SU-DHL-6 (cell line): Measurements from ENCODE around the gene NIPSNAP2.

Source experiments
- H2AFZ ChIP-seq: fragments of 200-600 bp; sonication (generic); 2 replicates; pipeline ENCODE4 v1.6.1; 2014; ENCODE audit warnings: low read depth, mild to moderate bottlenecking, moderate library complexity, mixed read lengths, antibody characterized with exemption, low read length; ENCODE audit not compliant: severe bottlenecking
- H3F3A ChIP-seq: fragments of 200-600 bp; shearing (Covaris generic); 2 replicates; pipeline ENCODE4 v1.6.0; 2016; ENCODE audit warnings: antibody characterized with exemption, mild to moderate bottlenecking; ENCODE audit not compliant: insufficient read depth
- H3K27ac ChIP-seq: fragments of 200-600 bp; sonication (generic); 2 replicates; pipeline ENCODE4 v1.5.1; 2016; ENCODE audit warnings: low read depth, mild to moderate bottlenecking, low read length, moderate library complexity, mixed read lengths
- H3K27me3 ChIP-seq: fragments of 200-600 bp; sonication (generic), shearing (Covaris generic); 2 replicates; pipeline ENCODE4 v1.6.0; 2014; ENCODE audit warnings: mild to moderate bottlenecking, low read length
- H3K36me3 ChIP-seq: fragments of 200-600 bp; sonication (generic); 2 replicates; pipeline ENCODE4 v1.6.1; 2014; ENCODE audit warnings: mild to moderate bottlenecking, low read length, mixed read lengths
- H3K4me2 ChIP-seq: fragments of 300-600, 200-600 bp; shearing (Covaris generic), sonication (generic); 2 replicates; pipeline ENCODE4 v1.6.0; 2014; ENCODE audit warnings: low read length, low read depth, mild to moderate bottlenecking; ENCODE audit not compliant: poor library complexity, severe bottlenecking
- H3K4me3 ChIP-seq: fragments of 200-600 bp; sonication (generic); 2 replicates; pipeline ENCODE4 v1.5.1; 2014; ENCODE audit warnings: antibody characterized with exemption, low read length, mild to moderate bottlenecking, mixed read lengths; ENCODE audit not compliant: insufficient read depth, poor library complexity, severe bottlenecking
- H3K79me2 ChIP-seq: fragments of 200-600 bp; sonication (generic); 2 replicates; pipeline ENCODE4 v1.6.1; 2014; ENCODE audit warnings: mild to moderate bottlenecking, low read length, moderate library complexity; ENCODE audit not compliant: insufficient read depth
- H3K9ac ChIP-seq: fragments of 200-600 bp; sonication (generic); 2 replicates; pipeline ENCODE4 v1.7.0; 2014; ENCODE audit warnings: mild to moderate bottlenecking, low read length
- H3K9me2 ChIP-seq: fragments of 200-600 bp; sonication (generic); replicated peaks from 2 replicates; pipeline ENCODE4 v1.6.1; 2014; ENCODE audit warnings: low read length; ENCODE audit not compliant: insufficient read depth
- H3K9me3 ChIP-seq: fragments of 200-600 bp; sonication (generic); 2 replicates; pipeline ENCODE4 v1.6.1; 2014; ENCODE audit warnings: low read length, mixed read lengths; ENCODE audit not compliant: insufficient read depth
- H4K20me1 ChIP-seq: fragments of 200-600 bp; sonication (generic); 2 replicates; pipeline ENCODE4 v1.6.1; 2014; ENCODE audit warnings: low read depth, mild to moderate bottlenecking, antibody characterized with exemption, low read length, moderate library complexity, mixed read lengths
- CTCF ChIP-seq: fragments of 200-600 bp; sonication (generic); IDR thresholded peaks from one replicate; pipeline ENCODE4 v1.5.1; 2017; ENCODE audit warnings: antibody characterized with exemption, mild to moderate bottlenecking, low read length, moderate library complexity; ENCODE audit not compliant: insufficient read depth, poor library complexity, severe bottlenecking
- EZH2phosphoT487 ChIP-seq: fragments of 200-600 bp; sonication (generic), shearing (Covaris generic); conservative IDR thresholded peaks from 2 replicates; pipeline ENCODE4 v1.6.1; 2018; ENCODE audit warnings: mild to moderate bottlenecking, antibody characterized with exemption, low read length, moderate library complexity, mixed read lengths

NIPSNAP2 gene

GRCh38 chr7:56019501-56019900 is 55.1 kb downstream of the NIPSNAP2 start:
- Histone ChIP-seq H3K9me3 (no peaks in the 10 kb centered on the region), H3K4me2 (no peak overlapping the region), H3K9me2 (no peaks in the 10 kb centered on the region), H3K4me3 (no peak overlapping the region), H3K36me3 (peaks cover 17% of the 10 kb centered on the region; the same call in 1 of the 2 replicates), H4K20me1 (no peaks in the 10 kb centered on the region), H3K9ac (no peak overlapping the region), H3K27ac (no peak overlapping the region), H3K27me3 (no peaks in the 10 kb centered on the region), H3K79me2 (no peaks in the 10 kb centered on the region), H2AFZ (no peak overlapping the region), H3F3A (no peaks in the 10 kb centered on the region)
- TF ChIP-seq CTCF (no peak), EZH2phosphoT487 (no peak)

- H2AFZ ChIP-seq = no peak overlapping the region
- TF ChIP-seq CTCF (no peak), EZH2phosphoT487 (no peak)
- H3K4me2 ChIP-seq = no peak overlapping the region
- no peaks in the 10 kb centered on the region for H4K20me1 ChIP-seq
- H3K27me3 ChIP-seq = no peaks in the 10 kb centered on the region
- no peaks in the 10 kb centered on the region for H3K9me2 ChIP-seq
- no peaks in the 10 kb centered on the region for H3K9me3 ChIP-seq
- no peak overlapping the region for H3K27ac ChIP-seq
- H3K79me2 ChIP-seq = no peaks in the 10 kb centered on the region
- H3F3A ChIP-seq = no peaks in the 10 kb centered on the region
- no peak overlapping the region for H3K9ac ChIP-seq
- H3K4me3 ChIP-seq = no peak overlapping the region
- H3K36me3 ChIP-seq = peaks cover 9% of the 10 kb centered on the region; the same call in 1 of the 2 replicates
These were observed 59.1 kb downstream of the NIPSNAP2 start for GRCh38 chr7:56023500-56023899.

GRCh38 chr7:56026538-56026937 is 62.2 kb downstream of the NIPSNAP2 start:
- no peaks in the 10 kb centered on the region for H3K9me3 ChIP-seq
- no peaks in the 10 kb centered on the region for H4K20me1 ChIP-seq
- H3K9ac ChIP-seq = no peak overlapping the region
- no peaks in the 10 kb centered on the region for H3K9me2 ChIP-seq
- TF ChIP-seq CTCF = no peak
- no peak for TF ChIP-seq EZH2phosphoT487
- H3K36me3 ChIP-seq = no peaks in the 10 kb centered on the region
- H2AFZ ChIP-seq = no peak overlapping the region
- no peak overlapping the region for H3K27ac ChIP-seq
- no peaks in the 10 kb centered on the region for H3K79me2 ChIP-seq
- H3K4me3 ChIP-seq = no peak overlapping the region
- H3K27me3 ChIP-seq = no peaks in the 10 kb centered on the region
- H3K4me2 ChIP-seq = no peak overlapping the region
- H3F3A ChIP-seq = no peaks in the 10 kb centered on the region
